ENCODE results near the gene ACO2.
A peak's percentile ranks its signal among the peaks of the same experiment; 100 is the strongest.

The ACO2 gene

GRCh38 chr22:41446639-41447434, 22.1 kb upstream of the ACO2 start, which contains the start of gene TOB2:
Gene TOB2, minus strand, starts transcription at chr22:41446801. Its CDS starts 9,456 bp downstream, at chr22:41437345.
- H2AFZ ChIP-seq (ENCODE audit: low read depth, low read length), result 0 out of 2 replicates have a peak within 1 kb of the TSS, but pooled peaks have one; percentile 3
- no peak for TF ChIP-seq EZH2phosphoT487 (IDR thresholded peaks at IDR 0.05; ENCODE audit: low read depth)
- TF ChIP-seq CTCF (IDR thresholded peaks at IDR 0.05; ENCODE audit: low read depth, low read length), result no peak
- H3K27ac ChIP-seq (ENCODE audit: low read length), result peak within 1 kb of the TSS; percentile 87
- H3K36me3 ChIP-seq (replicated peaks; ENCODE audit: low read depth, low read length), result peaks cover 9% of the 10 kb centered on the region
- H3K79me2 ChIP-seq (ENCODE audit: low read length), result peaks cover 59% of the 10 kb centered on the region
- H3K4me3 ChIP-seq (ENCODE audit: low read length), result peak within 1 kb of the TSS; percentile 84
- H3K4me1 ChIP-seq (ENCODE audit: low read length), result peaks cover 14% of the 10 kb centered on the region
- H3K27me3 ChIP-seq (ENCODE audit: low read depth, low read length), result no peaks in the 10 kb centered on the region
- H3K9me3 ChIP-seq (ENCODE audit: insufficient read depth, low read length), result no peaks in the 10 kb centered on the region
- H3K9ac ChIP-seq (ENCODE audit: low read length), result peak within 1 kb of the TSS; percentile 93
- H3K4me2 ChIP-seq (ENCODE audit: low read length), result peak within 1 kb of the TSS; percentile 92
- H4K20me1 ChIP-seq (ENCODE audit: insufficient read depth, low read length), result peaks cover 7% of the 10 kb centered on the region; the same call in 1 of the 2 replicates

- peaks cover 3% of the 10 kb centered on the region for H3K36me3 ChIP-seq (replicated peaks; ENCODE audit: low read depth, low read length)
- H3K9me3 ChIP-seq (ENCODE audit: insufficient read depth, low read length), result no peaks in the 10 kb centered on the region
- H3K4me2 ChIP-seq (ENCODE audit: low read length), result peak overlapping the region; percentile 76
- no peaks in the 10 kb centered on the region; the same call in 1 of the 2 replicates for H4K20me1 ChIP-seq (ENCODE audit: insufficient read depth, low read length)
- peaks cover 14% of the 10 kb centered on the region for H3K4me1 ChIP-seq (ENCODE audit: low read length)
- TF ChIP-seq EZH2phosphoT487 (IDR thresholded peaks at IDR 0.05; ENCODE audit: low read depth) (no peak), CTCF (IDR thresholded peaks at IDR 0.05; ENCODE audit: low read depth, low read length) (no peak)
- H3K27me3 ChIP-seq (ENCODE audit: low read depth, low read length), result no peaks in the 10 kb centered on the region
- 0 out of 2 replicates have a peak overlapping the region, but pooled peaks have one; percentile 3 for H2AFZ ChIP-seq (ENCODE audit: low read depth, low read length)
- peak overlapping the region; percentile 93 for H3K9ac ChIP-seq (ENCODE audit: low read length)
- H3K27ac ChIP-seq (ENCODE audit: low read length), result peak overlapping the region; percentile 87
- H3K79me2 ChIP-seq (ENCODE audit: low read length), result peaks cover 51% of the 10 kb centered on the region
- H3K4me3 ChIP-seq (ENCODE audit: low read length), result peak overlapping the region; percentile 84
Observed at GRCh38 chr22:41447435-41448188, 21.3 kb upstream of the ACO2 start.

- Histone ChIP-seq H3K9me3 (ENCODE audit: insufficient read depth, low read length) (no peaks in the 10 kb centered on the region), H3K4me1 (ENCODE audit: low read length) (peaks cover 14% of the 10 kb centered on the region), H3K4me2 (ENCODE audit: low read length) (peak overlapping the region; percentile 76), H3K4me3 (ENCODE audit: low read length) (peak overlapping the region; percentile 84), H2AFZ (ENCODE audit: low read depth, low read length) (peak overlapping the region; percentile 79), H3K9ac (ENCODE audit: low read length) (peak overlapping the region; percentile 93), H3K27ac (ENCODE audit: low read length) (peak overlapping the region; percentile 87), H4K20me1 (ENCODE audit: insufficient read depth, low read length) (no peaks in the 10 kb centered on the region; the same call in 1 of the 2 replicates), H3K36me3 (replicated peaks; ENCODE audit: low read depth, low read length) (no peaks in the 10 kb centered on the region), H3K79me2 (ENCODE audit: low read length) (peaks cover 44% of the 10 kb centered on the region), H3K27me3 (ENCODE audit: low read depth, low read length) (no peaks in the 10 kb centered on the region)
- TF ChIP-seq CTCF (IDR thresholded peaks at IDR 0.05; ENCODE audit: low read depth, low read length) (no peak), EZH2phosphoT487 (IDR thresholded peaks at IDR 0.05; ENCODE audit: low read depth) (no peak)
Observed at GRCh38 chr22:41448189-41448808, 20.6 kb upstream of the ACO2 start.
